GM19043 (cell line): ENCODE measurements around the gene FDPS.

Experiments used
- ATAC-seq: cut with Tn5 transposase; IDR thresholded peaks from one replicate; pipeline ENCODE4 v1.9.1; 2021; ENCODE audit warnings: low read depth; ENCODE audit not compliant: unreplicated experiment

Gene FDPS

GRCh38 chr1:155342842-155343241 lies 34.2 kb downstream of the FDPS start:
- ATAC-seq = no peak

GRCh38 chr1:155352631-155353030 lies 44.0 kb downstream of the FDPS start:
- ATAC-seq = no peak

- ATAC-seq = no peak
Measured at GRCh38 chr1:155360051-155360450, 51.4 kb downstream of the FDPS start.
